Kidney (tissue), 14 donors: Measurements from ENCODE around the gene COBL. TPM values are rescaled to one million over a fixed set of nuclear protein-coding genes. Genes with fewer than 3 reads are reported as not detected.

ENCODE experiments used
- DNase-seq, 5 donors: peaks; one replicate each; pipeline ENCODE4 v3.0.0-alpha.2; 2013 to 2020
- FAIRE-seq: peaks from 2 replicates; lab custom pipeline; 2012; peaks lifted over from hg19 to GRCh38; lab: Jason Lieb, UNC
- H3K27ac ChIP-seq, 2 donors: one replicate each; pipeline ENCODE4 v1.7.0; 2013; ENCODE audit warnings: low read depth in 2 of 2, low read length in 2 of 2, inconsistent platforms in 1 of 2
- H3K27me3 ChIP-seq: one replicate; pipeline ENCODE4 v1.7.1; 2013; ENCODE audit warnings: low read length, inconsistent platforms; ENCODE audit not compliant: control insufficient read depth, insufficient read depth
- H3K36me3 ChIP-seq, 3 donors: one replicate each; pipeline versions ENCODE4 v1.7.0 to v1.7.1; 2013; ENCODE audit warnings: low read length in 3 of 3, control low read depth in 1 of 3, inconsistent platforms in 1 of 3; ENCODE audit not compliant: insufficient read depth in 3 of 3, control insufficient read depth in 2 of 3
- H3K4me1 ChIP-seq, 3 donors: one replicate each; pipeline versions ENCODE4 v1.7.0 to v1.7.1; 2013; ENCODE audit warnings: low read length in 3 of 3, inconsistent platforms in 1 of 3, low read depth in 1 of 3; ENCODE audit not compliant: control insufficient read depth in 2 of 3, insufficient read depth in 2 of 3
- H3K4me3 ChIP-seq, 3 donors: one replicate each; pipeline versions ENCODE4 v1.7.0 to v1.8.1; 2013; ENCODE audit warnings: low read length in 3 of 3, control low read depth in 1 of 3, inconsistent platforms in 1 of 3
- H3K9ac ChIP-seq, 3 donors: one replicate each; pipeline versions ENCODE4 v1.7.0 to v1.7.1; 2013; ENCODE audit warnings: low read length in 3 of 3, control low read depth in 1 of 3, inconsistent platforms in 1 of 3
- H3K9me3 ChIP-seq, 3 donors: one replicate each; pipeline versions ENCODE4 v1.7.0 to v1.7.1; 2013; ENCODE audit warnings: low read length in 3 of 3, control low read depth in 1 of 3, inconsistent platforms in 1 of 3; ENCODE audit not compliant: control insufficient read depth in 2 of 3, insufficient read depth in 1 of 3
- CTCF ChIP-seq: IDR thresholded peaks from 3 replicates; pipeline ENCODE4 v1.5.1; 2012; ENCODE audit warnings: mild to moderate bottlenecking, moderate library complexity, borderline replicate concordance; ENCODE audit not compliant: insufficient read depth; ENCODE audit errors: extremely low read depth
- intact Hi-C: fragments of 100-400 bp; cut with DNase I; formaldehyde crosslinking; loops from one replicate; pipeline ENCODE4 v1.11.1; 2022
- polyA plus RNA-seq: library from polyadenylated mRNA; stranded (reverse); fragments of 350-450 nt; fragmentation: Illumina TruSeq; extraction: RNeasy Lipid Tissue Mini Kit (QIAGEN cat#74804); gene quantifications from one replicate; pipeline ENCODE4 v1.2.3, GENCODE V29; 2014; ENCODE audit warnings: low read depth, low replicate concordance; ENCODE audit not compliant: insufficient read depth
- total RNA-seq: library from RNA; stranded (reverse); fragmentation: NEBNext Ultra II Directional; extraction: Animal tissue kit (Norgen Biotek cat#: 25700); gene quantifications from one replicate; pipeline ENCODE4 v1.2.1, GENCODE V29; 2021
- donor health status: control.
- donor health status: control.
- donor health status: control.
- donor health status: control.
- donor health status: control.
- donor health status: DM: yes; HTN: yes; CAD: no.
- donor health status: Normal renal cell carcinoma (clear cell type).

Gene COBL
- total and polyA plus RNA-seq, 2 donors from 2014 or later, result 9.8 to 42.7 TPM

DNA sequence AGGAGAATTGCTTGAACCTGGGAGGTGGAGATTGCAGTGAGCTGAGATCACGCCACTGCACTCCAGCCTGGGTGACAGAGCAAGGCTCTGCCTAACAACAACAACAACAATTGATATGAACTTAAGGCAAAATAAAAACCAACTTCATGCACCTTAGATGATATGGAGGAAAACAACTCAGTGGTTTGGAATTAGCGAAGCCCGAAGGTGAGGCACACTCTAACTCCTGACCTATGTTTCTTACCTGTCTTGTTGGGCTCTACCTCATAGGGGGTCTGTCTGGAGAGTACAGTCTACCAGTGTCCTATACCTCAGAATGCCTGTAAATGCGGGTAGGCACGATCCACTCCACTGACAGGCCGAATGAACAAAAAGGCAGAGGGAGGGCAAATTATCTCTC lies 24.3 kb upstream of the COBL start:
- no peaks in the 10 kb centered on the region for H3K36me3 ChIP-seq
- no peak overlapping the region for H3K27ac ChIP-seq

DNA sequence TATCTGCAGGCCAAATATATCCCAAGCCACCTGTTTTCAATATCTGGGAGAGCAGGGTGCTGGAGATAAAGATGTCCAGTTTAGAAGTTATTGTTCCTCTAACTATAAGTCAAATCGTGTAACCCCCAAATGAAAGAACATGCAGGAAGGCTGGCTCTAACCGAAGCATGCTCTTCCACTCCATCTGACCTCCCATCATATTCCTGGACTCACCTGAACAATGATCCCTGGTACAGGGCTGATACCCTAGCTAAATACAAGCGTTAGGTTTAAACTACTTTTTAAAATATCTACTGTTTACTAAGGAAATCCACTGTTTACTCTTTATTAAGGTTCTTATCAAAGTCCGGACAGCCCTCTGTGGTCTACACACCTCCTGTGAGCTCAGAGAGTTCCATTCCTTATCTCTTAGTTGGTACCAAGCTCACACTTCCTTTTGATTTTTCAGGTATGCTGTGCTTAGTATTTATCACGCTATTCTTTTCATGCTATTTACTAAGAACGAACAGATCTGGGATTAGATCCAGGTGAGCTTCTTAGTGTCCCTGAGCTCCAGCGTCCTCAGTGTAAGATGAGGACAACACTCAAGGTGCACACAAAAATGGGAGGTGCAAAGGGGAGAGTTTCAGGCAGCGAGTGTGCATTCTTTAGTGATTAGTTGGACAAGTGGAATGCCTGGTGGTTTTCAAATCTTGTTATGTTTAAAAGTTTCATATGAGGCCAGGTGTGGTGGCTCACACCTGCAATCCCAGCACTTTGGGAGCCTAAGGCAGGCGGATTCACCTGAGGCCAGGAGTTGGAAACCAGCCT lies 23.6 kb upstream of the COBL start:
- Histone ChIP-seq H3K27ac (no peak overlapping the region), H3K4me3 (no peak overlapping the region), H3K27me3 (no peaks in the 10 kb centered on the region), H3K9me3 (no peaks in the 10 kb centered on the region), H3K9ac (no peak overlapping the region), H3K4me1 (no peaks in the 10 kb centered on the region), H3K36me3 (no peaks in the 10 kb centered on the region)
- no peak for DNase-seq
- no peak for TF ChIP-seq CTCF
- intact Hi-C loops, result no loop called here
- no peak for FAIRE-seq

More for the DNA sequence above, 24.3 kb upstream of the COBL start:
- H3K4me3 ChIP-seq, result no peak overlapping the region
- no peaks in the 10 kb centered on the region for H3K9me3 ChIP-seq
- DNase-seq (no peak), FAIRE-seq (no peak)
- intact Hi-C loops, result no loop called here
- no peaks in the 10 kb centered on the region for H3K27me3 ChIP-seq
- H3K4me1 ChIP-seq, result no peaks in the 10 kb centered on the region
- no peak for TF ChIP-seq CTCF
- H3K9ac ChIP-seq, result no peak overlapping the region

DNA sequence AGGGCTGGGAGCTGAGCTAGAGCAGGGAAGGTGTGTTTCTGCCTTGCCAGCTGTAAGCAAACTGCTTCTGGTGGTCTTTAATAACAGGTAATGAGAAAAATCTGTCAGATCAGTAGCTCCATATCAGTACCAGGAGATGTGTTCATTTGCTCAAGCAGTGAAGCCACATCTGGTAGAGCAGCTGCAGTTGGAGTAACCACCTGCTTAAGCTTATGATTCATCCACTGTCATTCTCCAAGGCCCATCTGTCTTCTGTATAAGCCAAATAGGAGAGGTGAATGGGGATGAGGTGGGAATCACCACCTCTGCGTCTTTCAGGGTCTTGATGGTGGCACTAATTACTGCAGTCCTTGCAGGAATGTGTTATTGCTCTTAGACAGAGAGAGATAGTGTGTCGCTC lies 18.4 kb upstream of the COBL start:
- no peaks in the 10 kb centered on the region for H3K4me1 ChIP-seq
- FAIRE-seq, result no peak
- H3K4me3 ChIP-seq, result no peak overlapping the region
- DNase-seq, result no peak
- H3K27ac ChIP-seq, result no peak overlapping the region
- no peaks in the 10 kb centered on the region for H3K9me3 ChIP-seq
- intact Hi-C loops, result no loop called here
- H3K36me3 ChIP-seq, result no peaks in the 10 kb centered on the region
- no peak overlapping the region for H3K9ac ChIP-seq
- no peak for TF ChIP-seq CTCF
- H3K27me3 ChIP-seq, result no peaks in the 10 kb centered on the region
